CD14-positive monocyte (primary cell): ENCODE data around the gene RELL1. TPM values are rescaled to one million over a fixed set of nuclear protein-coding genes. Genes with fewer than 3 reads are reported as not detected.

Experiments used
- DNase-seq, 3 donors: peaks; one replicate each; pipeline ENCODE4 v3.0.0-alpha.2; 2011 to 2022
- H2AFZ ChIP-seq: 2 replicates; pipeline ENCODE4 v1.6.0; 2012; ENCODE audit warnings: mild to moderate bottlenecking, low read depth, low read length, inconsistent platforms; ENCODE audit not compliant: insufficient read depth, poor library complexity, severe bottlenecking
- H3K27ac ChIP-seq, 2 donors: 1 replicate in 1 of 2; 2 replicates in 1 of 2; pipeline ENCODE4 v1.5.1; 2012 to 2013; ENCODE audit warnings: low read length in 2 of 2, control low read depth in 1 of 2, inconsistent platforms in 1 of 2, low read depth in 1 of 2, mild to moderate bottlenecking in 1 of 2
- H3K27me3 ChIP-seq, 2 donors: one replicate each; pipeline versions ENCODE4 v1.6.0 to v1.6.1; 2011 to 2013; ENCODE audit warnings: low read length in 2 of 2; ENCODE audit not compliant: control insufficient read depth in 2 of 2, insufficient read depth in 2 of 2
- H3K36me3 ChIP-seq, 2 donors: replicated peaks in 1 of 2; 1 replicate in 1 of 2; 2 replicates in 1 of 2; pipeline versions ENCODE4 v1.5.1 to v1.6.1; 2012 to 2013; ENCODE audit warnings: low read length in 2 of 2, control low read depth in 1 of 2, inconsistent platforms in 1 of 2, mild to moderate bottlenecking in 1 of 2; ENCODE audit not compliant: insufficient read depth in 2 of 2, control insufficient read depth in 1 of 2
- H3K4me1 ChIP-seq, 2 donors: 1 replicate in 1 of 2; 2 replicates in 1 of 2; pipeline versions ENCODE4 v1.5.1 to v1.6.1; 2012 to 2013; ENCODE audit warnings: low read length in 2 of 2, control low read depth in 1 of 2, inconsistent platforms in 1 of 2, mild to moderate bottlenecking in 1 of 2, moderate library complexity in 1 of 2; ENCODE audit not compliant: insufficient read depth in 2 of 2, control insufficient read depth in 1 of 2
- H3K4me2 ChIP-seq: replicated peaks from 2 replicates; pipeline ENCODE3; 2012; ENCODE audit warnings: low read length, moderate library complexity, mild to moderate bottlenecking; ENCODE audit not compliant: poor library complexity, severe bottlenecking; ENCODE audit errors: extremely low read depth
- H3K4me3 ChIP-seq, 3 experiments: fragments of 200-600 bp in 1 of 3; sonication (generic) in 1 of 3; replicated peaks in 1 of 3; 1 replicate in 2 of 3; 2 replicates in 1 of 3; pipeline ENCODE4 v1.5.1; 2011 to 2013; ENCODE audit warnings: low read length in 3 of 3, mild to moderate bottlenecking in 3 of 3, control low read depth in 2 of 3, low read depth in 2 of 3, inconsistent platforms in 1 of 3, moderate library complexity in 1 of 3
- H3K79me2 ChIP-seq: 2 replicates; pipeline ENCODE4 v1.6.0; 2012; ENCODE audit warnings: mild to moderate bottlenecking, control low read depth, inconsistent platforms, low read length, moderate library complexity; ENCODE audit not compliant: insufficient read depth
- H3K9ac ChIP-seq: 2 replicates; pipeline ENCODE4 v1.6.0; 2017; ENCODE audit warnings: low read length, mild to moderate bottlenecking; ENCODE audit not compliant: insufficient read depth, poor library complexity, severe bottlenecking
- H3K9me3 ChIP-seq, 2 donors: replicated peaks in 1 of 2; 1 replicate in 1 of 2; 2 replicates in 1 of 2; pipeline versions ENCODE4 v1.5.1 to v1.6.1; 2012 to 2013; ENCODE audit warnings: low read length in 2 of 2, control low read depth in 1 of 2; ENCODE audit not compliant: control insufficient read depth in 1 of 2, insufficient read depth in 1 of 2
- H4K20me1 ChIP-seq: 2 replicates; pipeline ENCODE4 v1.6.0; 2012; ENCODE audit warnings: mild to moderate bottlenecking, low read length, control low read depth, moderate library complexity; ENCODE audit not compliant: insufficient read depth
- H3K27ac Mint-ChIP-seq, 7 donors: one replicate each; pipeline ENCODE4 v1.8.0; 2020; ENCODE audit warnings: mild to moderate bottlenecking in 7 of 7, mixed read lengths in 7 of 7, moderate library complexity in 6 of 7, inconsistent platforms in 2 of 7
- H3K27me3 Mint-ChIP-seq, 3 donors: one replicate each; pipeline ENCODE4 v1.8.0; 2021 to 2022; ENCODE audit warnings: low read depth in 3 of 3, mild to moderate bottlenecking in 3 of 3, mixed read lengths in 3 of 3, moderate library complexity in 3 of 3, inconsistent platforms in 1 of 3
- H3K36me3 Mint-ChIP-seq, 2 donors: one replicate each; pipeline ENCODE4 v1.8.0; 2020; ENCODE audit warnings: mixed read lengths in 2 of 2, inconsistent platforms in 1 of 2, mild to moderate bottlenecking in 1 of 2
- H3K4me1 Mint-ChIP-seq: one replicate; pipeline ENCODE4 v1.8.0; 2020; ENCODE audit warnings: mild to moderate bottlenecking, mixed read lengths
- H3K4me3 Mint-ChIP-seq, 2 donors: one replicate each; pipeline ENCODE4 v1.8.0; 2020; ENCODE audit warnings: mild to moderate bottlenecking in 2 of 2, mixed read lengths in 2 of 2, moderate library complexity in 1 of 2
- H3K9me3 Mint-ChIP-seq, 7 donors: one replicate each; pipeline ENCODE4 v1.8.0; 2020 to 2022; ENCODE audit warnings: mixed read lengths in 7 of 7, mild to moderate bottlenecking in 6 of 7, moderate library complexity in 6 of 7, inconsistent platforms in 2 of 7
- CTCF ChIP-seq: fragments of 200-600 bp; IDR thresholded peaks from one replicate; pipeline ENCODE4 v1.8.0; 2022; ENCODE audit warnings: antibody characterized with exemption, mild to moderate bottlenecking
- WGBS: methylation state at CpG from one replicate; pipeline ENCODE4 v1.1.5; 2013; ENCODE audit warnings: missing lambda C conversion rate; ENCODE audit not compliant: insufficient coverage; 5-methylcytosine and 5-hydroxymethylcytosine counted together
- intact Hi-C, 2 donors: fragments of 100-400 bp; cut with micrococcal nuclease; formaldehyde crosslinking; loops; one replicate each; pipeline versions ENCODE4 v1.15.0 to v1.15.1; 2023
- polyA plus RNA-seq, 3 donors: library from polyadenylated mRNA; depleted of rRNA in 1 of 3; unstranded in 2 of 3; stranded (reverse) in 1 of 3; fragments of 300-500 nt in 2 of 3; fragments of >200 nt in 1 of 3; fragmentation: Illumina TruSeq in 2 of 3; gene quantifications; 1 replicate in 2 of 3; 2 replicates in 1 of 3; pipeline ENCODE4 v1.2.3, GENCODE V29; 2012 to 2021

Gene RELL1
- polyA plus RNA-seq, 3 donors = 13.3 to 30.2 (median 16.2) TPM

- H3K4me3 Mint-ChIP-seq = peak overlapping the region; percentile 88 to 89
- Histone ChIP-seq H3K4me3 (peak overlapping the region; percentile 81 to 93 (median 89)), H3K9me3 (no peaks in the 10 kb centered on the region), H3K9ac (peak overlapping the region; percentile 92), H3K27me3 (no peaks in the 10 kb centered on the region), H3K4me2 (peak overlapping the region; percentile 79), H3K27ac (peak overlapping the region; percentile 78 to 90), H3K36me3 (no peaks in the 10 kb centered on the region), H2AFZ (peak overlapping the region; percentile 88), H3K79me2 (peaks cover 52% of the 10 kb centered on the region), H4K20me1 (peaks cover 45% of the 10 kb centered on the region), H3K4me1 (peaks cover 41 to 61% of the 10 kb centered on the region in 2 donors)
- H3K36me3 Mint-ChIP-seq = peaks cover 0 to 26% of the 10 kb centered on the region in 2 donors
- DNase-seq = peak in 2 of 3 donors; percentile 38
- H3K4me1 Mint-ChIP-seq = peaks cover 50% of the 10 kb centered on the region
- no peaks in the 10 kb centered on the region for H3K27me3 Mint-ChIP-seq
- intact Hi-C loops = loop anchor here (5.0 kb wide), 3 partner anchors 71 to 291 kb away; no protein-coding TSS in a partner anchor
- peak overlapping the region; percentile 81 to 97 (median 90) for H3K27ac Mint-ChIP-seq
- WGBS = under 1% methylated on average over 74 of the region's 75 CpGs
- no peak for TF ChIP-seq CTCF
- no peaks in the 10 kb centered on the region for H3K9me3 Mint-ChIP-seq
Measured at GRCh38 chr4:37685823-37686372, 278 bp downstream of the RELL1 start.

- no peaks in the 10 kb centered on the region for H3K27me3 ChIP-seq
- 0% methylated on average over 10 of the region's 16 CpGs for WGBS
- H3K4me3 ChIP-seq = peak overlapping the region; percentile 81 to 93 (median 89)
- Mint-ChIP-seq H3K36me3 (peaks cover 0 to 31% of the 10 kb centered on the region in 2 donors), H3K27ac (peak overlapping the region; percentile 81 to 91 (median 90)), H3K9me3 (no peaks in the 10 kb centered on the region), H3K4me3 (peak overlapping the region; percentile 88 to 89), H3K27me3 (no peaks in the 10 kb centered on the region), H3K4me1 (peaks cover 50% of the 10 kb centered on the region)
- peak overlapping the region; percentile 88 for H2AFZ ChIP-seq
- H3K36me3 ChIP-seq = no peaks in the 10 kb centered on the region
- DNase-seq = peak; percentile 57 to 69 (median 57)
- H3K4me1 ChIP-seq = peaks cover 41 to 61% of the 10 kb centered on the region in 2 donors
- no peaks in the 10 kb centered on the region for H3K9me3 ChIP-seq
- peak overlapping the region; percentile 92 for H3K9ac ChIP-seq
- intact Hi-C loops = loop anchor here (5.0 kb wide), 3 partner anchors 72 to 292 kb away; no protein-coding TSS in a partner anchor
- H3K79me2 ChIP-seq = peaks cover 58% of the 10 kb centered on the region
- H4K20me1 ChIP-seq = peaks cover 51% of the 10 kb centered on the region
- H3K4me2 ChIP-seq = peak overlapping the region; percentile 79
- peak overlapping the region; percentile 78 to 90 for H3K27ac ChIP-seq
- no peak for TF ChIP-seq CTCF
Measured at GRCh38 chr4:37685161-37685822, 884 bp downstream of the RELL1 start.
